Thoracic aorta (tissue), 2 donors: ENCODE results near the gene DDX27. TPM values are rescaled to one million over a fixed set of nuclear protein-coding genes. Genes with fewer than 3 reads are reported as not detected.
A peak's percentile ranks its signal among the peaks of the same experiment; 100 is the strongest.

Experiments
- ATAC-seq: fragments of 150-250 bp; one replicate; pipeline ENCODE4 v1.8.0; 2017; ENCODE audit warnings: low read depth; ENCODE audit not compliant: insufficient number of reproducible peaks, low FRiP score
- DNase-seq: peaks from one replicate; pipeline ENCODE4 v3.0.0-alpha.2; 2020; ENCODE audit warnings: low spot score
- H3K27ac ChIP-seq, 2 donors: fragments of 200-600 bp; sonication (generic); 1 replicate in 1 of 2; 2 replicates in 1 of 2; pipeline ENCODE4 v1.5.1; 2016; ENCODE audit warnings: mild to moderate bottlenecking in 2 of 2, moderate library complexity in 2 of 2
- H3K27me3 ChIP-seq: fragments of 200-600 bp; sonication (generic); replicated peaks from 2 replicates; pipeline ENCODE4 v1.6.0; 2016; ENCODE audit warnings: mild to moderate bottlenecking; ENCODE audit not compliant: insufficient read depth
- H3K36me3 ChIP-seq: fragments of 200-600 bp; sonication (generic); one replicate; pipeline ENCODE4 v1.5.1; 2016
- H3K4me1 ChIP-seq, 2 donors: fragments of 200-600 bp; sonication (generic); 1 replicate in 1 of 2; 2 replicates in 1 of 2; pipeline versions ENCODE4 v1.5.1 to v1.6.0; 2016; ENCODE audit warnings: low read depth in 2 of 2, mild to moderate bottlenecking in 1 of 2; ENCODE audit not compliant: control insufficient read depth in 1 of 2
- H3K4me3 ChIP-seq: fragments of 200-600 bp; sonication (generic); 2 replicates; pipeline ENCODE4 v1.5.1; 2016; ENCODE audit warnings: mild to moderate bottlenecking
- H3K9me3 ChIP-seq: fragments of 200-600 bp; sonication (generic); 2 replicates; pipeline ENCODE4 v1.5.1; 2016
- CTCF ChIP-seq: fragments of 200-600 bp; sonication (generic); IDR thresholded peaks from one replicate; pipeline ENCODE4 v1.5.1; 2019; ENCODE audit warnings: antibody characterized with exemption
- total RNA-seq, 2 donors: library from RNA; depleted of rRNA; stranded (reverse); fragments of >200 nt; gene quantifications; one replicate each; pipeline versions ENCODE4 v1.1.0 to v1.2.3, GENCODE V29; 2016

DDX27 gene
- total RNA-seq, 2 donors from 2014 or later = 35.3 to 35.9 TPM

- peaks cover 84% of the 10 kb centered on the region for H3K36me3 ChIP-seq
- no peaks in the 10 kb centered on the region for H3K4me1 ChIP-seq
- no peak overlapping the region for H3K27ac ChIP-seq
- no peak overlapping the region for H3K4me3 ChIP-seq
- H3K27me3 ChIP-seq = no peaks in the 10 kb centered on the region
- DNase-seq (no peak), ATAC-seq (no peak)
- no peak for TF ChIP-seq CTCF
- H3K9me3 ChIP-seq = no peaks in the 10 kb centered on the region
Measured at GRCh38 chr20:49234831-49235230, 15.6 kb downstream of the DDX27 start.

DNA sequence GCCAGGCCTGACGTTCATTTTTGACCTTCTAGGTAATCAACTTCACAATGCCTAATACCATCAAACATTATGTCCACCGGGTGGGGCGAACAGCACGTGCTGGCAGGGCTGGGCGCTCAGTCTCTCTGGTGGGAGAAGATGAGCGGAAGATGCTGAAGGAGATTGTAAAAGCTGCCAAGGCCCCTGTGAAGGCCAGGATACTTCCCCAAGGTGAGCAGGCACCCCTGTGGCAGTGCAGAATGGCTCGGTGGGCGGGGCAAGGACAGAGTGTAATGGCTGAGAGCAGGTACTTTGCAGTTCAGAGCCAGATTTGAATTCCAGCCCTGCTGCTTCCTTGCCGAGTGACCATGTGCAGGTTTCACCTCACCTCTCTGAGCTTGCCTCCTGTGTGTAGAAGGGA is 17.1 kb downstream of the DDX27 start:
- Histone ChIP-seq H3K27me3 (no peaks in the 10 kb centered on the region), H3K4me1 (no peaks in the 10 kb centered on the region), H3K36me3 (peaks cover 75% of the 10 kb centered on the region), H3K9me3 (no peaks in the 10 kb centered on the region), H3K4me3 (no peak overlapping the region), H3K27ac (no peak overlapping the region)
- ATAC-seq = no peak
- no peak for DNase-seq
- TF ChIP-seq CTCF = no peak

DNA sequence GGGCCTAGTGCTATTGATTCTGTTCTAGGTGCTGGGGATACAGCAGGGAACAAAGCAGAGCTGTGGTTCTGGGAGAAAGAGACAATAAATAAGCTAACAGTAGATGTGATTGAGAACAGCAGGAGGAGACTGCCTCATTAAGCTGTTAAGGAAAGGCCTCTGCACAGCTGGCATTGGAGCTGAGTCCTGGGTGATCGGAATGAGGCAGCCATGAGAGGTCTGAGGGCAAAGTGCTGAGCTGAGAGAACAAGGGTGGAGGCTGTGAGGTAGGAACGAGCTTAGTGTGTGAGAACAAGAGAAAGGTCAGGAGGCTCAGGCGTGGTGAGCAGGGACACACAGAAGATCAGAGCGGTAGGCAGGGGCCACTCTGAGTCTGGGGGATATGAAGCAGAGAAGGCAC is 18.3 kb downstream of the DDX27 start:
- H3K9me3 ChIP-seq = no peaks in the 10 kb centered on the region
- DNase-seq = no peak
- no peak for TF ChIP-seq CTCF
- no peak overlapping the region for H3K27ac ChIP-seq
- H3K27me3 ChIP-seq = no peaks in the 10 kb centered on the region
- H3K4me1 ChIP-seq = no peaks in the 10 kb centered on the region
- no peak overlapping the region for H3K4me3 ChIP-seq
- no peak for ATAC-seq
- H3K36me3 ChIP-seq = peaks cover 76% of the 10 kb centered on the region

GRCh38 chr20:49245921-49246740 is 26.9 kb downstream of the DDX27 start:
- H3K4me3 ChIP-seq = no peak overlapping the region
- ATAC-seq = no peak
- H3K9me3 ChIP-seq = no peaks in the 10 kb centered on the region
- DNase-seq = no peak
- H3K27ac ChIP-seq = no peak overlapping the region
- H3K36me3 ChIP-seq = peaks cover 66% of the 10 kb centered on the region
- no peaks in the 10 kb centered on the region for H3K4me1 ChIP-seq
- no peaks in the 10 kb centered on the region for H3K27me3 ChIP-seq
- peak; percentile 50 for TF ChIP-seq CTCF

DNA sequence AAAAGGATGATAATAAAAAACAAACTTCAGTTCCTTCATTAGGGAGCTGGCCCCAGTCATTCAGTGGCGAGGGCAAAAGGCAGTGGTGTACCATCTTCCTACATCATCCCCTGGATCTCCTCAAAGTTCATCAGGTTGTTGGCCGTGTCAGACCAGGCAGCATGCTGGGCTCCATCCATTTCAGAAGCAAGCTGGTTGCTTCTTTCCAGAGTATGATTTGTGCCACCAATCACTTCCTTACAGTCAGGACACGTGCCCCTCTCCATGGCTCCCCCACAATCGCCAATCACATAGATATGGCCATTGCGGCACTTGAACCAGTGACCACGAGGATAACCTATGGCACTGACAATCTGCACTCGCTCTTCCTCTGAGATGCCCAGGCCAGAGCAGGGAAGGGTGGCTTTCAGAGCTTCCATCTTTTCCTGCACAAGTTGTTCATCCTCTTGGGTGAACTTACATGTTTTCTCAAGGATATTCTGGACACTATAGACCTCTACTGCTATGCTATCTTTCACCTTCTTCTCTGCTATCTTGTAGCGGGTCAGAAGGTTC is 28.0 kb downstream of the DDX27 start:
- no peak for TF ChIP-seq CTCF
- no peaks in the 10 kb centered on the region for H3K27me3 ChIP-seq
- no peaks in the 10 kb centered on the region for H3K4me1 ChIP-seq
- H3K36me3 ChIP-seq = peaks cover 63% of the 10 kb centered on the region
- H3K4me3 ChIP-seq = no peak overlapping the region
- ATAC-seq = no peak
- no peaks in the 10 kb centered on the region for H3K9me3 ChIP-seq
- no peak overlapping the region for H3K27ac ChIP-seq
- DNase-seq = no peak
